LNCaP clone FGC (cell line): ENCODE results near the gene PTPRT.

Experiments
- DNase-seq: peaks from one replicate; pipeline ENCODE4 v3.0.0-alpha.2; 2011; ENCODE audit warnings: low read depth
- H3K4me3 ChIP-seq: 2 replicates; pipeline ENCODE4 v1.5.1; 2011; ENCODE audit warnings: mild to moderate bottlenecking, low read depth, low read length, control low read depth
- CTCF ChIP-seq: IDR thresholded peaks from 2 replicates; pipeline ENCODE4 v1.5.1; 2012; ENCODE audit warnings: mild to moderate bottlenecking; ENCODE audit not compliant: control insufficient read depth, insufficient read depth; ENCODE audit errors: extremely low read depth

PTPRT gene

GRCh38 chr20:42402455-42402854 lies 787.3 kb downstream of the PTPRT start:
- DNase-seq, result no peak
- H3K4me3 ChIP-seq, result no peak overlapping the region
- no peak for TF ChIP-seq CTCF

- no peak for TF ChIP-seq CTCF
- DNase-seq, result no peak
- H3K4me3 ChIP-seq, result no peak overlapping the region
These were observed 788.1 kb downstream of the PTPRT start for GRCh38 chr20:42401613-42402012.

GRCh38 chr20:42399802-42400201 lies 789.9 kb downstream of the PTPRT start:
- no peak overlapping the region for H3K4me3 ChIP-seq
- no peak for TF ChIP-seq CTCF

GRCh38 chr20:42392442-42392841 lies 797.3 kb downstream of the PTPRT start:
- TF ChIP-seq CTCF, result no peak
- no peak overlapping the region for H3K4me3 ChIP-seq
- DNase-seq, result no peak

More at GRCh38 chr20:42399802-42400201, 789.9 kb downstream of the PTPRT start:
- DNase-seq, result no peak

- H3K4me3 ChIP-seq, result no peak overlapping the region
- no peak for TF ChIP-seq CTCF
- DNase-seq, result no peak
These were observed 797.9 kb downstream of the PTPRT start for GRCh38 chr20:42391807-42392206.

GRCh38 chr20:42380287-42380686 lies 809.4 kb downstream of the PTPRT start:
- H3K4me3 ChIP-seq, result no peak overlapping the region
- DNase-seq, result no peak
- TF ChIP-seq CTCF, result no peak

GRCh38 chr20:42379385-42379784 lies 810.3 kb downstream of the PTPRT start:
- TF ChIP-seq CTCF, result no peak
- no peak overlapping the region for H3K4me3 ChIP-seq
- DNase-seq, result no peak
